IPS-20b (cell line): Measurements from ENCODE around the gene CYFIP2.

Experiments
- H3K27ac ChIP-seq: one replicate; pipeline ENCODE4 v1.5.1; 2013; ENCODE audit warnings: low read length
- H3K27me3 ChIP-seq: 2 replicates; pipeline ENCODE4 v1.6.1; 2013; ENCODE audit warnings: mild to moderate bottlenecking, low read length, inconsistent platforms; ENCODE audit not compliant: insufficient read depth
- H3K36me3 ChIP-seq: 2 replicates; pipeline ENCODE4 v1.6.1; 2013; ENCODE audit warnings: low read depth, mild to moderate bottlenecking, inconsistent platforms, low read length, moderate library complexity; ENCODE audit not compliant: insufficient read depth
- H3K4me1 ChIP-seq: 2 replicates; pipeline ENCODE4 v1.6.1; 2013; ENCODE audit warnings: mild to moderate bottlenecking, control low read depth, inconsistent platforms, low read length, moderate library complexity; ENCODE audit not compliant: insufficient read depth
- H3K4me3 ChIP-seq: 2 replicates; pipeline ENCODE4 v1.5.1; 2013; ENCODE audit warnings: mild to moderate bottlenecking, low read length, inconsistent platforms
- H3K9ac ChIP-seq: 2 replicates; pipeline ENCODE4 v1.6.1; 2013; ENCODE audit warnings: low read depth, mild to moderate bottlenecking, inconsistent platforms, low read length, moderate library complexity
- H3K9me3 ChIP-seq: 2 replicates; pipeline ENCODE4 v1.6.1; 2013; ENCODE audit warnings: mild to moderate bottlenecking, low read depth, low read length, inconsistent platforms; ENCODE audit not compliant: insufficient read depth

Gene CYFIP2

GRCh38 chr5:157309796-157310195, 43.9 kb downstream of the CYFIP2 start:
- H3K9ac ChIP-seq = no peak overlapping the region
- no peak overlapping the region for H3K27ac ChIP-seq
- H3K9me3 ChIP-seq = no peaks in the 10 kb centered on the region
- no peaks in the 10 kb centered on the region for H3K4me1 ChIP-seq
- H3K27me3 ChIP-seq = no peaks in the 10 kb centered on the region
- peaks cover 9% of the 10 kb centered on the region; the same call in 1 of the 2 replicates for H3K36me3 ChIP-seq
- H3K4me3 ChIP-seq = no peak overlapping the region

GRCh38 chr5:157311595-157311994, 45.7 kb downstream of the CYFIP2 start:
- Histone ChIP-seq H3K4me1 (no peaks in the 10 kb centered on the region), H3K27ac (no peak overlapping the region), H3K36me3 (peaks cover 18% of the 10 kb centered on the region; the same call in 1 of the 2 replicates)

GRCh38 chr5:157312492-157312891, 46.6 kb downstream of the CYFIP2 start:
- Histone ChIP-seq H3K27ac (no peak overlapping the region), H3K9me3 (no peaks in the 10 kb centered on the region), H3K27me3 (no peaks in the 10 kb centered on the region), H3K4me3 (no peak overlapping the region), H3K9ac (no peak overlapping the region), H3K36me3 (peaks cover 18% of the 10 kb centered on the region; the same call in 1 of the 2 replicates), H3K4me1 (no peaks in the 10 kb centered on the region)

More at GRCh38 chr5:157311595-157311994, 45.7 kb downstream of the CYFIP2 start:
- Histone ChIP-seq H3K9ac (no peak overlapping the region), H3K4me3 (no peak overlapping the region), H3K9me3 (no peaks in the 10 kb centered on the region), H3K27me3 (no peaks in the 10 kb centered on the region)

GRCh38 chr5:157322581-157322980, 56.7 kb downstream of the CYFIP2 start:
- peaks cover 55% of the 10 kb centered on the region for H3K36me3 ChIP-seq
- no peaks in the 10 kb centered on the region for H3K4me1 ChIP-seq

GRCh38 chr5:157323107-157323706, 57.3 kb downstream of the CYFIP2 start:
- H3K4me3 ChIP-seq = no peak overlapping the region
- H3K9ac ChIP-seq = no peak overlapping the region
- H3K4me1 ChIP-seq = no peaks in the 10 kb centered on the region
- no peak overlapping the region for H3K27ac ChIP-seq
- peaks cover 55% of the 10 kb centered on the region for H3K36me3 ChIP-seq
- no peaks in the 10 kb centered on the region for H3K9me3 ChIP-seq
- H3K27me3 ChIP-seq = no peaks in the 10 kb centered on the region

More at GRCh38 chr5:157322581-157322980, 56.7 kb downstream of the CYFIP2 start:
- Histone ChIP-seq H3K27ac (no peak overlapping the region), H3K9me3 (no peaks in the 10 kb centered on the region), H3K9ac (no peak overlapping the region), H3K4me3 (no peak overlapping the region), H3K27me3 (no peaks in the 10 kb centered on the region)

- H3K4me1 ChIP-seq = no peaks in the 10 kb centered on the region
- H3K36me3 ChIP-seq = peaks cover 52% of the 10 kb centered on the region
- H3K27ac ChIP-seq = no peak overlapping the region
These were observed 58.3 kb downstream of the CYFIP2 start for GRCh38 chr5:157324237-157324636.

GRCh38 chr5:157326440-157327005, 60.6 kb downstream of the CYFIP2 start:
- no peak overlapping the region for H3K9ac ChIP-seq
- H3K27ac ChIP-seq = no peak overlapping the region
- H3K27me3 ChIP-seq = no peaks in the 10 kb centered on the region
- H3K4me3 ChIP-seq = no peak overlapping the region
- no peaks in the 10 kb centered on the region for H3K9me3 ChIP-seq
- H3K36me3 ChIP-seq = peaks cover 49% of the 10 kb centered on the region
- H3K4me1 ChIP-seq = no peaks in the 10 kb centered on the region

More at GRCh38 chr5:157324237-157324636, 58.3 kb downstream of the CYFIP2 start:
- no peak overlapping the region for H3K4me3 ChIP-seq
- no peak overlapping the region for H3K9ac ChIP-seq
- no peaks in the 10 kb centered on the region for H3K9me3 ChIP-seq
- H3K27me3 ChIP-seq = no peaks in the 10 kb centered on the region

GRCh38 chr5:157327771-157328170, 61.8 kb downstream of the CYFIP2 start:
- H3K27me3 ChIP-seq = no peaks in the 10 kb centered on the region
- H3K27ac ChIP-seq = no peak overlapping the region
- H3K36me3 ChIP-seq = peaks cover 58% of the 10 kb centered on the region

GRCh38 chr5:157328277-157328912, 62.5 kb downstream of the CYFIP2 start:
- Histone ChIP-seq H3K9me3 (no peaks in the 10 kb centered on the region), H3K36me3 (peaks cover 63% of the 10 kb centered on the region), H3K4me1 (no peaks in the 10 kb centered on the region), H3K27me3 (no peaks in the 10 kb centered on the region), H3K27ac (no peak overlapping the region), H3K9ac (no peak overlapping the region), H3K4me3 (no peak overlapping the region; the same call in 1 of the 2 replicates)

More at GRCh38 chr5:157327771-157328170, 61.8 kb downstream of the CYFIP2 start:
- Histone ChIP-seq H3K9me3 (no peaks in the 10 kb centered on the region), H3K4me1 (no peaks in the 10 kb centered on the region), H3K9ac (no peak overlapping the region), H3K4me3 (no peak overlapping the region)

- Histone ChIP-seq H3K36me3 (peaks cover 54% of the 10 kb centered on the region), H3K9ac (no peak overlapping the region), H3K27ac (no peak overlapping the region), H3K27me3 (no peaks in the 10 kb centered on the region), H3K4me1 (no peaks in the 10 kb centered on the region), H3K4me3 (no peak overlapping the region), H3K9me3 (no peaks in the 10 kb centered on the region)
These were observed 65.9 kb downstream of the CYFIP2 start for GRCh38 chr5:157331807-157332206.

GRCh38 chr5:157335534-157336422, 69.9 kb downstream of the CYFIP2 start:
- Histone ChIP-seq H3K9ac (no peak overlapping the region), H3K27me3 (no peaks in the 10 kb centered on the region), H3K36me3 (peaks cover 44% of the 10 kb centered on the region), H3K4me3 (no peak overlapping the region), H3K27ac (no peak overlapping the region), H3K4me1 (no peaks in the 10 kb centered on the region), H3K9me3 (no peaks in the 10 kb centered on the region)
